Measurements from ENCODE around the gene MDFI. TPM values are rescaled to one million over a fixed set of nuclear protein-coding genes. Genes with fewer than 3 reads are reported as not detected.

The MDFI gene
- total and polyA plus RNA-seq, 7 donors, result 0.53 to 3.0 (median 0.93) TPM

DNA sequence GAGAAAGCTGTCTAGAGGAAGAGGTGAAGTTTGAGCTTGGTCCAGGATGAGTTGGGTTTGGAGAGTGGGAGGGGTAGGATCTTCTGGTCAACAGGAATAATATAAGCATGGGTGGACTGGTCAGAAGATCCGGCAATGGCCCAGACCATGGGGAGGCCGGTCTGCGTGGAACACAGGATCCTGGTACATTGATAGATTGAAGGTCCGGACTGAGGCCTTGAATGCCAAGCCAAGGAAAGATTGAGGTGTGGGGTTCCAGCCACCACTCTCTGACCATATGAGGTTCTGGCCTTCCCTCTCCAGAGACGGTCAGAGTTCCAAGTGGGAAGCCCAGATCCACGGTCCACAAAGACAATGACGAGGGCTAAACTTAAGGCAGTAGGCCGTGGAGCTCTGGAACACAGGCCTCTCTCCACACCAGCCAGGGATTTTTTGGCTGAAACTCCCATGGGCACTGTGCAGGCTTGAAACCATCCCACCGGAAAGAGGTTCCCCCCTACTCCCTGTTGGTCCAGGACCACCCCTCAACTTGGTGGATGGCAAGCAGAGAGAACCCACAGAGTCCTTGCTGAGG is 3.2 kb downstream of the MDFI start:
- no peak for ATAC-seq
- TF ChIP-seq, protein P1, sequence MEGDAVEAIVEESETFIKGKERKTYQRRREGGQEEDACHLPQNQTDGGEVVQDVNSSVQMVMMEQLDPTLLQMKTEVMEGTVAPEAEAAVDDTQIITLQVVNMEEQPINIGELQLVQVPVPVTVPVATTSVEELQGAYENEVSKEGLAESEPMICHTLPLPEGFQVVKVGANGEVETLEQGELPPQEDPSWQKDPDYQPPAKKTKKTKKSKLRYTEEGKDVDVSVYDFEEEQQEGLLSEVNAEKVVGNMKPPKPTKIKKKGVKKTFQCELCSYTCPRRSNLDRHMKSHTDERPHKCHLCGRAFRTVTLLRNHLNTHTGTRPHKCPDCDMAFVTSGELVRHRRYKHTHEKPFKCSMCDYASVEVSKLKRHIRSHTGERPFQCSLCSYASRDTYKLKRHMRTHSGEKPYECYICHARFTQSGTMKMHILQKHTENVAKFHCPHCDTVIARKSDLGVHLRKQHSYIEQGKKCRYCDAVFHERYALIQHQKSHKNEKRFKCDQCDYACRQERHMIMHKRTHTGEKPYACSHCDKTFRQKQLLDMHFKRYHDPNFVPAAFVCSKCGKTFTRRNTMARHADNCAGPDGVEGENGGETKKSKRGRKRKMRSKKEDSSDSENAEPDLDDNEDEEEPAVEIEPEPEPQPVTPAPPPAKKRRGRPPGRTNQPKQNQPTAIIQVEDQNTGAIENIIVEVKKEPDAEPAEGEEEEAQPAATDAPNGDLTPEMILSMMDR (IDR thresholded peaks at IDR 0.05), result no peak
- Histone ChIP-seq H3K27me3 (ENCODE audit: insufficient read depth in 3 of 3, low read length in 2 of 3) (peaks cover 0 to 53% (median 29%) of the 10 kb centered on the region in 3 donors), H3K27ac (no peak overlapping the region), H3K4me1 (peaks cover 10% of the 10 kb centered on the region), H3K9me3 (no peaks in the 10 kb centered on the region), H3K4me3 (no peak overlapping the region), H3K36me3 (ENCODE audit: insufficient read depth in 1 of 2, low read depth in 1 of 2) (no peaks in the 10 kb centered on the region)
- 76 to 86% (median 79%) methylated on average over 9 of the region's 9 CpGs for WGBS, 3 donors
- DNase-seq, result no peak
- intact Hi-C loops (cut with DNase I), result no loop called here

DNA sequence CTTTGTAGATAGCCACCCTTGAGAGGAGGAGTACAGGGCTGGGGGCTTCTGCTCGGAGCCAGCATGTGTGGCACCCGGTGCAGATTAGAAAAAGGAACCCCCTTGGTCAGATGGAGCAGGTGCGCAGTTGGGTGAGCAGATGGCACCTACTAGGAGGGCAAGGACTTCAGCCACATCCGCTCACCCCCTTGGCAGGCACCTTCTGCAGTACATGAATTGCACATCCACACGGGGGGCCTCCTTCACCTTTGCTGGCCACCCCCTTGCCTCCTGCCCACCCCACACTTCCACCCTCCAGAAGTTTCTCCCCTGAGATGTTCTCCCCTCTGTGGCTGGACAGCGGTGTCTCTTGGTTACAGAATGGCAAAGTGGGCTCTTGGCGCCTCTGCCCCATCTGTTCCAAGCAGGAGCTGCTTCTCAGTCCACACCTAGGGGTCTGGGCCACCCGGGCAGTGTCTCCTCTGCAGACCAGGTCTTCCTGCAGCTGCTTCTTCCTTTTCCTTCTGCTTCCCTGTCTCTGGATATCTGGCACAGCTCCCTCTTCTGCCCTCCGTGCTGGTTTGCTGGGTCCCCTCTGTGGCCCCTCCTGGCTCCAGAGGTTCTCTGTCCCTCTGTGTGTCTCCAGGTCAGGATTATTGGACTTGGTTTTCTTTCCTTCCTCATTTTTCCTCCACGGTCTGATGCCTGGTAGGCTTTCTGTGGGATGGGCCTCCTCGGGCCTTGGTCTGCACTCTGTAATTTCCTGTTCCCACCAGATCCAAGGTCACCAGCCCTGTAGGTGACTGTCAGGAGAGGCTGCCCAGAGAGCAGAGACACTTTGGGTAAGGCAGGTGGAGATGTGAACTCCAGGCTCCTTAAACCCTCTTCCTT is 4.1 kb downstream of the MDFI start:
- intact Hi-C loops (cut with DNase I), result no loop called here
- no peak for DNase-seq
- no peak for ATAC-seq
- peaks cover 10% of the 10 kb centered on the region for H3K4me1 ChIP-seq
- TF ChIP-seq, protein P1 (IDR thresholded peaks at IDR 0.05), result no peak
- no peaks in the 10 kb centered on the region for H3K9me3 ChIP-seq
- H3K36me3 ChIP-seq (ENCODE audit: insufficient read depth in 1 of 2, low read depth in 1 of 2), result no peaks in the 10 kb centered on the region
- no peak overlapping the region for H3K4me3 ChIP-seq
- H3K27ac ChIP-seq, result no peak overlapping the region
- H3K27me3 ChIP-seq (ENCODE audit: insufficient read depth in 3 of 3, low read length in 2 of 3), result peaks cover 0 to 53% (median 32%) of the 10 kb centered on the region in 3 donors
- 72 to 76% (median 76%) methylated on average over 11 of the region's 11 CpGs for WGBS, 3 donors

DNA sequence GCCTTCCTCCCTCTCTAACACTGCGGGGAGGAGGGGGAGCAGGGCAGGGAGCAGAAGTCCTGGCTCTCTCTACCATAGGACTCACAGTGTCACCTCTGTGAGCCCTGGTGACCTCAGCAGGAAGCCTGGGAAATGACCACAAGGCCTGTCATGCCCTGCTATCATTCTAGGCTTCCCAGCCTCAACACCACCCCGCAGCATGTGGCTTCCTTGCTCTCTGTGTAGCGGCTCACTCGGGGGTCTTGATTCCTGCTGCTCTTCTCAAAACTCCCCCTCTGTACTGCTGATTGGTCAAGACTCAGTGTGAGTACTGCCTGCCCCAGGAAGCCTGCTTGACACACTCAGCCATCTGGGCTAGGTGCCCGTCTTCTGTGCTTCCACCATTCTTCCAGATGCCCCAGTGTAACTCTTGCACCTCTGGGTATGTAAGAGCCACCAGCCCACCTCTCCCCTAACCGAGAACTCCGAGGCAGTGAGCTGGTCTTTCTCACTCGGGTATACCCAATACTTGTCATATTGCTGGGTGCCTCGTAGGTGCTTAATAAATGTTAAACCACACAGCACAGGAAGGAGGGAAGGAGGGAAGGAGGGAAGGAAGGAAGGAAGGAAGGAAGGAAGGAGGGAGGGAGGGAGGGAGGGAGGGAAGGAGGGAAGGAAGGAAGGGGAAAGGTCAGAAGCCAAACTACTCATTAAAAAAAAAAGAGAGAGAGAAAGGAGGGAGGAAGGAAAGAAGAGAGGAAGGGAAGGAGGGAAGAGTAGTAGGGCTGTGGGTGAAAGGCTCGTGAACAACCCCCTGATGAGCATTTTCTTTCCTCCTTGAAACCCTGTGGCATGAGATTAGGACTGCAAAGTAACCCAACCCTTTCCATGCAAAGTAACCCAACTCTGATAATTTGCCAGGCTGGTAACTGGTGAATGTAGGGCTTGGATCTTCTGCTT is 5.0 kb downstream of the MDFI start:
- Histone ChIP-seq H3K36me3 (ENCODE audit: insufficient read depth in 1 of 2, low read depth in 1 of 2) (no peaks in the 10 kb centered on the region), H3K27ac (no peak overlapping the region), H3K4me1 (peaks cover 4% of the 10 kb centered on the region), H3K4me3 (no peak overlapping the region), H3K27me3 (ENCODE audit: insufficient read depth in 3 of 3, low read length in 2 of 3) (peaks cover 0 to 51% (median 25%) of the 10 kb centered on the region in 3 donors), H3K9me3 (no peaks in the 10 kb centered on the region)
- 67 to 76% (median 72%) methylated on average over 10 of the region's 10 CpGs for WGBS, 3 donors
- no peak for ATAC-seq
- TF ChIP-seq, protein P1 (IDR thresholded peaks at IDR 0.05), result no peak
- intact Hi-C loops (cut with DNase I), result no loop called here
- DNase-seq, result no peak

DNA sequence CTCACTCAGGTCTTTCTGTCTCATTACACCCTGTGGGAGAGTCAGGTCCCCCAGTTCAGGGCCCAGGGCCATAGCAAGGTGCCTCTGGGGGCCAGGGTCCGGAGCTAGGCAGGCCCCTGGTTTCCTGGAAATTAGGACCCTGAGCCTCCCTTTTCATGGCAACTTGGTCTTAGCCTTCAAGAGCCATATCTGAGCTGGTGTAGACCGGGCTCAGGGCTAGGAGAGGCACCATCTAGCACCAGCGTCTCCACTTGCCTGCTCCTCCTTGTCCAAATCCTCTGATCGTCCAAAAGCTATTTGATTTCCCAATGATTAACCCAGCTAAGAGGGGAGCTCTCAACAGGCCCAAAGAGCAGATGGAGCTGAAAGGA is 5.6 kb downstream of the MDFI start:
- H3K27me3 ChIP-seq (ENCODE audit: insufficient read depth in 3 of 3, low read length in 2 of 3), result peaks cover 0 to 48% (median 19%) of the 10 kb centered on the region in 3 donors
- no peak for ATAC-seq
- 81 to 88% (median 83%) methylated on average over 4 of the region's 4 CpGs for WGBS, 3 donors

More for the DNA sequence above, 5.6 kb downstream of the MDFI start:
- TF ChIP-seq, protein P1 (IDR thresholded peaks at IDR 0.05), result no peak
- no peak overlapping the region for H3K4me3 ChIP-seq
- no peak overlapping the region for H3K27ac ChIP-seq
- H3K9me3 ChIP-seq, result no peaks in the 10 kb centered on the region
- DNase-seq, result no peak
- intact Hi-C loops (cut with DNase I), result no loop called here
- H3K36me3 ChIP-seq (ENCODE audit: insufficient read depth in 1 of 2, low read depth in 1 of 2), result no peaks in the 10 kb centered on the region
- no peaks in the 10 kb centered on the region for H3K4me1 ChIP-seq
